Stimulated activated CD4-positive, alpha-beta T cell treated with anti-CD3 and anti-CD28 coated beads, Interleukin-2, amount 100 ng/mL, for 4 hours (primary cell): Measurements from ENCODE around the gene VCP.
A peak's percentile ranks its signal among the peaks of the same experiment; 100 is the strongest.

ENCODE experiments used
- DNase-seq: peaks from one replicate; pipeline ENCODE4 v3.0.0-alpha.2; 2020; ENCODE audit warnings: low read depth

Gene VCP

DNA sequence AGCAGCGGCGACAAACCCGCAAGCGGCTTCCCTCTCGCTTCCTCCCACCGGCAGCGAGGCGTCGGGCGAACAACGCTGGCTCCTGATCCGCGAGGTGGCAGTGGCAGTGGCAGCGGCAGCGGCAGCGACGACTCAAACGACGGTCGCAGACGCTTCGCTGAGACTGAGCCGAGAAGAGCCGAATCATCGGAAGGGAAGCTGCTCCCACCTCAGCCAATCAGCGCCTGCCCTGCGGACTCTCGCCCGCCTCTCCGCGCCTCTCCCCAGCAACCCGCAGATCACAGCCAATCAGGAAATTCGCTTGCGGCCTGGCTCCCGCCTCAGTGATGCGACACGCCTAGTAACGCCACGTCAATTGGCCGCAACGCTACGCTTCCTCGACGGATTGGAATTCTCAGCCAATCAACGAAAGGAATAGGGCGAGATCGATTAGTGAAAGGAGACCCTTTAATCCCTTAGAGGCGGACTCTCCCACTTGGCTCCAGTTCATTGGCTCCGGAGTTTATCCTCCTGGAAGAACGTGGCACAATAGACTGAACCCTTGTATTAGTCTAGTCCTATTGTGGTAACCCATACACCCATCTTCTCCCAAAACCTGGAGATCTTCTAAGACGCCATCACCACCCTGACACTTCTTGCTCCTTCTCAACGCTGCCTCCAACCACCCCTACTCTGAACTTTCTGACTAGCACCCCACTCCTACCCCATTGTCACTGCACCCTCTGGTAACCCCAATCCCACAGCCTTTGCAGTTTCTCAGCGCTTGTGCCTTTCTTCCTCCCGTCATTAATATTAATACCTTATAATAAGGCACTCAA is at the start of gene VCP:
Gene VCP (minus strand): TSS at position 165 of the 818 bp plus-strand sequence. CDS start 272 bp downstream, outside the sequence.
- DNase-seq, result peak; percentile 96

GRCh38 chr9:35116898-35117551 is 44.6 kb upstream of the VCP start:
- peak; percentile 85 for DNase-seq

DNA sequence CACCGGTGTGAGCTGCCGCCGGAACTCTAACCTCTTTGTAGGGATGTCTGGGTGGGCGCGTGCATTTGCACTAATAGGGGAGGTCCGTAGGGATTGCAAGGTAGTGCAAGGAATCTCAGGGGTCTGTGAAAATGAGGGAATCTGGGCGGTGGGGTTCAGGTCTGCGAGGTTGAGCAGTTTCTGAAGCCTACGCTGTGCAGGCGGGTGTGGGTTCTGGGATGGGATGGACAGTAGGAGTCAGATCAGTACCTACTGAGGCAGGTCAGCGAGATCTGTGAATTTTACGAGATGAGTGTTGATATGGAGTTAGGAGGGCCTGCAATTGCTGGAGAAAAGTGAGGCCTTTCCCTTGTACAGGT is 44.1 kb upstream of the VCP start:
- DNase-seq, result no peak

- peak; percentile 84 for DNase-seq
These were observed 43.5 kb upstream of the VCP start, which contains the start of gene ATOSB for GRCh38 chr9:35115680-35116538. ATOSB (minus strand) TSS chr9:35115862; CDS start chr9:35108274, 7,588 bp downstream.

DNA sequence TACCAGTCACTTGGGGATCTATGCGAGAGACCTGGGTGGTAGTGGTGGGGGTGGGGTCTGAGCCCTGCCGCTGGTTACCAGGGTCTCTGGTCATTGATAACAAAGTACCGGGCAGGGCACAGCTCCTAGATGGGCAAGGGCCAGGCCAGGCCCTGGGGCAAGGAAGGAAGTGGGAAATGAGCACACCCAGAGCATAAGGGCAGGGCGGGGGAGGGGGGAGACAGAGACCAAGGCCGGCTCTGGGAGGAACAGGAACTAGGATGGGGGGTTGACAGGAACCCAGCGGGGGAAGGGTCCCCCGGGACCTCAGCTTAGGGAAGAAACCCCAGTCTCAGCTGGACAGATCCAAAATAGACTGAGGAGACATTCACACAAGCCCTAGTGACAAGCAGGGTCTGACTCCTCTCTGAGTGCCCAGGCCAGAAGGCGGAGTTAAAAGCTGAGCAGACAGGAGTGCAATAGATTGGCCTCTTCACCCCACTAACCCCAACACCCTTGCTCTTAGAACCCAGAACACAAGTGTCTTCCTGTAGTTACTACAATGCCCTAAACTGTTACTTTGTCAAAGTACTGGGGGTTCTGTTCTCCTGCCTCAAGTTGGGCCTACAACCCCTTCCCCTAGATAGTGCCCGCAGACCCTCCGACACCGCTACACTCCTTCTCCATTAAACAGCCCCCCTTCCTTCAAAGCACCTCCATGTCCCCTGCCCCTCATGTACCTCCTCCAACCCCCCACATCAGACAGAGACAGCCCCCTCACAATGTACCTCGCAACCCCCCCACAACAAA is 42.6 kb upstream of the VCP start:
- DNase-seq, result no peak

DNA sequence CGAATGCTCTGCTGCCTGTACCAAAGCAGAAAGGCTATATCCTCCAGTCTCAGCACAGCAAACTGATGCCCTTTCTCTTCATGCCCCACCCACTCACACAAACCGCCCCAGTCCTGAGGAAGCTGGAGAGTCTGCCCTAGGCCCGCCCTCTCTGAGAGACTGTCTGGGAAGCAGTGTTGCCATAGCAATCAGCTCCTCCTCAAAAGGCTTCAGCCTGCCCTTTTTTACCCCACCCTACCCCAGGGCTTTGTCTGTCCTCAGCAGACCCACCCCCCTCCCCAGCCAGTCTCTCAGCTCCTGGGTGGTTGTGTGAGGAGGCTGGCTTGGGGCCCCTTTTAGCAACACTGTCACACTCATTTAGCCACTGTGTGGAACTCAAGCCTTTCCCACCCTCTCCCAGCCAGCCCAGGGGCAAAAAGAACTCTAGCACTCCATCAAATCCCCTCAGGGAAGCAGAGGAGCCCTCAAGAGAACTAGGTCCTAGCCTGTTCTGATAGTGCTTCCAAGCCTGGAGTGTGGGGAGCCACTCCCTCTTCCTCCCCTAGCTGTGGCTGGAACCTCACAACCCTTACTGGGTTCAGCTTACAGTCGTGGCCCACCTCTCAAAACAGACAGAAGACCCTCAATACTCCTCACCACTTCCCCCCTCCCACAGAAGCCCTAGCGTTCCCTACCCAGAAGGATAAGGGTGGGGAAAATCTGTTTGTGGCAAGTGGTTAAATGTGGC is 41.9 kb upstream of the VCP start:
- peak; percentile 49 for DNase-seq

DNA sequence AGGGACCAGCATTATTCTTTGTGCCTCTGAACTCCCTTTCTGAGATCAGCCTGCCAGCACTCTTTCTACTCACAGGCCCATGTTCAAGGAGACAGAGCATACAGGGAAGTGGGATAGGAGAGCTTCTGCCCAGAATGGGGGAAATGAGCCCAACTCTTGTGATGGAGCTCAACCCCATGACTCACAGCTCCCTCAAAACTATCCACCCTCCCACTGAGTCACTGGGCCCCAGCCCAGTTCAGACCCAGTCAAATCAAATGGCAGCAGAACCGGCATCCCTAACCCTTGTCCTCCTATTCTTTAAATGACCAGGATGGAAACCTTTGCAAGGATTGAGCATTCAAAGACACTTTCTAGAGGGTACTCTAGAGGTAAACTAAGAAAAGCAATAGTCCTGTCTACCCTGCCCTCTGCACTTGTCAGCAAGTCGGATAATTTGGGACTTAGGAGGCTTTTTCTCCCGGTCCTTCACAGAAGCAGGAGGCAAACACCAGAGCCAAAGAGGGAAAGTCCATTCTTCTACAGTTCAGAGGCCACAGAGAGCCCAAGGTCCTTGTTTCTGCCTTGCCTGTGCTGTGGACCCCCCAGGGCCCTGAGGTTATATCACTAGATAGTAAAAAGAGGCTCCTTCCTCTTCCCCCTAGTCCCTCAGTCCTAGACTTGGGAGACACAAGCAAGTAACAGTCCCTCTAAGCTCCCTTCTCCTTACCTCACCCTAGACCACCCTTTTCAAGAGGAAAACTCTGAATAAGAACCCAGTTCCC is 40.0 kb upstream of the VCP start:
- no peak for DNase-seq

GRCh38 chr9:35111001-35111933 is 38.8 kb upstream of the VCP start:
- DNase-seq, result peak; percentile 94

GRCh38 chr9:35110327-35110761 is 37.9 kb upstream of the VCP start:
- no peak for DNase-seq

GRCh38 chr9:35108946-35109575 is 36.6 kb upstream of the VCP start:
- no peak for DNase-seq

DNA sequence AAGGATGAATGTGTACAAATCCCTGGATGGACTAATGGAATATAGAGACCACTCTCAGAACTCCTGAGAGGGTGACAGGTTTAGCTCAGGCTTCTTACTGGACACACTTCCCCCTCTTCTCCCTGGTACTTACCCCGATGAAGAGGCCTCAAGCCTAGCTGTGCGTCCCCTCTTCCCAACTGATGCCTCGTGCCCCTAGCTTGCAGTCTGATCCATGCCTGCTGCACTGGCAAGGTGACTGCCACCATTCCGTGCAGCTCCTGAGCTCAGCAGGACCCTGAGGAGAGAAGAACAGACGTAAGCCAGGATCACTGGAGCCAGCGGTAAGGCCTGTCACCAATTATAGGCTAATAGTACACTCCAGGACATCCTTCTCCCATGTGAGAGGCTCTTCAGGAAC is 36.0 kb upstream of the VCP start:
- DNase-seq, result no peak

DNA sequence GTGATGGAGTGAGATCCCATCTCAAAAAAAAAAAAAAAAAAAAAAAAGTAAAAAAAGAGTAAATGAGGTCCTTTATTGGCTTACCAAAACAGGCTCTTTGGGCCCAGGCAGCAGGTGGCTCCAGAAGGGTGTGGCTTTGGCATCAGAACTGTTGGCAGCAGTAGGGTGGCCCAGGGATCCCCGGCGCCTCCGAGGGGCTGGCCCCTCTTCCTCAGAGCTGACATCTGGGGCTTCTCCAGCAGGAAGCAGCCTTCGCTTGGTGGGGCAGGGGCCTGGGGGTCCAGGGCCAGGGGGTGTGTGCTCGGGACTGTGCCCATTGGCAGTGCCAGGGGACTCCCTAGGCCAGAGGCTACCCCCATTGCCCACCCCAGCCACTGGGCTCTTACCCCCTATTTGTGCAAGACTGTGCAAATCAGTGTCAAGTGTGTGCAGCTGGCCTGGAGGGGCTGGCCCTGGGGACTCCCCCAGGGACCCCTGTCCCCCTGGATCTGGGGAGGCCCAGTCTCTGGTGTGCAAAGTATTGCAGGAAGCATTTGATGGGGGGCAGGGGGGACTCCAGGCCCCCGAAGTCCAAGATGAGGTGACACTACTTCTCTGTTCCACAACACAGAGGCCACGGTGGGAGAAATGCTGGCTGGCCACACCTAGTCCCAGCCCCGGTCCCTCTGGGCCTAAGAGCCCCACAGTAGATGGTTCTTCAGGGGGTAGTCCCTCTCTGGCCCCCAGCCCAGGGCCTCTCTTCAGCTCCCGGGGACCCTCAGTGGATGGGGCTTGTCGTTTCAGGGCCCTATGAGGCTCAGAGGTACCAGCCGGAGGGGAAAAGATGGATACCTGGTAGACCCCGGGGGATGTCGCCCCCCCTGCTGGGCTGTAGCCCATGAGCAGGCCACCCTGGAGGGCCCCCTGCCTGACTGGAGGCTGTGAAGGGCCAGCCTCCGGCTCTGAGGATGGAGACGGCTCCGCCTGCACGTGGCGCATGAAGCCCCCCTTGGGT is 35.2 kb upstream of the VCP start:
- no peak for DNase-seq

DNA sequence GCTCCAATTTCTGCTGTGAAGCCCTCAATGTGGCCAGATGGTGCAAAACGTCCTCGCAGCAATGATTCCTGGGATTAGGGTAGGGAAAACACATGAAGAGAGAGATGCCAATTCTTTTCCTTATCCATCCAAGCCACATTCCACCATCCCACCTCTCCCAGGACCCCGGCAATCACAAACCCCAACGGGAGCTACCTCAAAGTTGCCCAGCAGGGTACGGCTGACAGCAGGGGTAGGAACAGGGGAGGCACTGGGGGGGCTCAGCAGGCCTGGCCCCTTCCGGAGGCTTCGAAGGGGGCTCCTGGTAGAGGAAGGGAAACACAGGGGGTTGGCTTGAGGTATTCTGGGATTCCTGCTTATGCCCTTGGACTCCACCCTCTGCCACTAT is 33.9 kb upstream of the VCP start:
- no peak for DNase-seq

GRCh38 chr9:35105571-35106342 is 33.3 kb upstream of the VCP start:
- no peak for DNase-seq

- DNase-seq, result no peak
These were observed 32.7 kb upstream of the VCP start for GRCh38 chr9:35105126-35105525.

DNA sequence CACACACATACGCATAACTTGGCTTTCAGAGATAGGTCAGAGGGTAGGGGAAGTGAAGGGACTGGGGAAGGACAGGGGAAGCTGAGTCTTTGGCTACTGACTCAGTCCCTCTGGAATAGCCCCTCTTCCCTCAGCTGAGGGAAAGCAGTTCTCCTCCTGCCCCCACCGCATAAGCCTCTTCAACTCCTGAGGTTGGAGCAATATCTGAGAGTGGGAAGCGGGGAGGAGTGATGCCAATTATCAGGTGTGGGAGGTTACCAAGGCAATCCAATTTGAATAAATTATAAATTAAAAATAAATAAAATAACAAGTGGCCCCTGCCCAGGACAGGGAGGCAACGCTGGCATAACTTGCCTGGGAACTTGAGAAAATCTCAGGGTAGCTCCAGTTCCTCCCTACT is 32.2 kb upstream of the VCP start:
- no peak for DNase-seq
